COLO668 (cell line): Measurements from ENCODE around the gene PCDHB15.
"Not testable (repeated sequence)": the region's sequence is repeated elsewhere in the genome, so short reads cannot be mapped to it uniquely, and the experiment has no call there.

Source experiments
- DNase-seq: peaks from one replicate; lab custom pipeline; 2025; ENCODE audit not compliant: unreplicated experiment; lab: John Stamatoyannopoulos, UW

The PCDHB15 gene

GRCh38 chr5:141247434-141247833, 2.2 kb downstream of the PCDHB15 start:
- not testable (repeated sequence) for DNase-seq

- DNase-seq = no peak
Measured at GRCh38 chr5:141250576-141250975, 5.4 kb downstream of the PCDHB15 start.

- no peak for DNase-seq
Measured at GRCh38 chr5:141258464-141258863, 13.3 kb downstream of the PCDHB15 start.

- DNase-seq = no peak
Measured at GRCh38 chr5:141258948-141259347, 13.8 kb downstream of the PCDHB15 start.

GRCh38 chr5:141260458-141261237, 15.5 kb downstream of the PCDHB15 start:
- DNase-seq = no peak

GRCh38 chr5:141261238-141261546, 16.0 kb downstream of the PCDHB15 start:
- DNase-seq = no peak

GRCh38 chr5:141269195-141269594, 24.0 kb downstream of the PCDHB15 start:
- no peak for DNase-seq

- DNase-seq = no peak
Measured at GRCh38 chr5:141272906-141273305, 27.7 kb downstream of the PCDHB15 start.

GRCh38 chr5:141298376-141298775, 53.2 kb downstream of the PCDHB15 start:
- no peak for DNase-seq
